ENCODE measurements around the gene MINDY2.
A peak's percentile ranks its signal among the peaks of the same experiment; 100 is the strongest.

The MINDY2 gene

GRCh38 chr15:58742022-58742813, 28.9 kb upstream of the MINDY2 start:
- Histone ChIP-seq H3K4me3 (ENCODE audit: insufficient read depth in 1 of 2, low read depth in 1 of 2, low read length in 2 of 2) (no peak overlapping the region), H3K18ac (ENCODE audit: low read depth in 1 of 2, low read length in 2 of 2) (no peak overlapping the region), H3K9ac (ENCODE audit: low read length) (no peak overlapping the region), H2BK12ac (ENCODE audit: low read length in 2 of 2) (no peak overlapping the region), H3K27me3 (ENCODE audit: control insufficient read depth in 1 of 2, insufficient read depth in 1 of 2, low read length in 2 of 2) (no peaks in the 10 kb centered on the region), H2AK5ac (ENCODE audit: low read length, severe bottlenecking) (no peak overlapping the region), H3K27ac (ENCODE audit: low read length, poor library complexity, severe bottlenecking) (peak overlapping the region; percentile 68), H3K14ac (ENCODE audit: low read length in 2 of 2) (no peak overlapping the region), H3K79me1 (replicated peaks; ENCODE audit: low read length, poor library complexity, severe bottlenecking) (no peaks in the 10 kb centered on the region), H2BK15ac (ENCODE audit: low read depth, poor library complexity, severe bottlenecking) (no peak overlapping the region), H4K91ac (ENCODE audit: low read length) (no peak overlapping the region), H3K23ac (ENCODE audit: low read length in 2 of 2) (no peak overlapping the region), H2AFZ (ENCODE audit: low read depth, low read length) (no peak overlapping the region), H3K36me3 (ENCODE audit: control insufficient read depth in 1 of 2, insufficient read depth in 2 of 2, low read depth in 1 of 2, low read length in 2 of 2) (no peaks in the 10 kb centered on the region), H3K4me1 (ENCODE audit: control insufficient read depth, insufficient read depth, low read depth, low read length) (peaks cover 9% of the 10 kb centered on the region), H4K8ac (ENCODE audit: low read length) (no peak overlapping the region), H3K4ac (ENCODE audit: low read depth in 1 of 2, low read length in 2 of 2) (no peak overlapping the region), H2BK120ac (ENCODE audit: low read depth, low read length) (no peak overlapping the region), H3K4me2 (ENCODE audit: low read length, poor library complexity, severe bottlenecking) (no peak overlapping the region), H2BK5ac (ENCODE audit: low read depth, low read length, poor library complexity, severe bottlenecking) (no peak overlapping the region), H3K9me3 (ENCODE audit: control insufficient read depth, low read length) (no peaks in the 10 kb centered on the region)
- 59% methylated on average over 7 of the region's 8 CpGs for WGBS
- DNase-seq: peak; percentile 79

GRCh38 chr15:58742819-58743502, 28.1 kb upstream of the MINDY2 start:
- Histone ChIP-seq H2BK12ac (ENCODE audit: low read length in 2 of 2) (no peak overlapping the region), H4K8ac (ENCODE audit: low read length) (no peak overlapping the region), H2BK5ac (ENCODE audit: low read depth, low read length, poor library complexity, severe bottlenecking) (no peak overlapping the region), H3K18ac (ENCODE audit: low read depth in 1 of 2, low read length in 2 of 2) (no peak overlapping the region), H3K23ac (ENCODE audit: low read length in 2 of 2) (no peak overlapping the region), H3K9ac (ENCODE audit: low read length) (no peak overlapping the region), H3K4me3 (ENCODE audit: insufficient read depth in 1 of 2, low read depth in 1 of 2, low read length in 2 of 2) (no peak overlapping the region), H3K4me1 (ENCODE audit: control insufficient read depth, insufficient read depth, low read depth, low read length) (peaks cover 9% of the 10 kb centered on the region), H3K79me1 (replicated peaks; ENCODE audit: low read length, poor library complexity, severe bottlenecking) (no peaks in the 10 kb centered on the region), H3K4ac (ENCODE audit: low read depth in 1 of 2, low read length in 2 of 2) (no peak overlapping the region), H3K27me3 (ENCODE audit: control insufficient read depth in 1 of 2, insufficient read depth in 1 of 2, low read length in 2 of 2) (no peaks in the 10 kb centered on the region), H3K36me3 (ENCODE audit: control insufficient read depth in 1 of 2, insufficient read depth in 2 of 2, low read depth in 1 of 2, low read length in 2 of 2) (no peaks in the 10 kb centered on the region), H2AFZ (ENCODE audit: low read depth, low read length) (no peak overlapping the region), H3K14ac (ENCODE audit: low read length in 2 of 2) (no peak overlapping the region), H2AK5ac (ENCODE audit: low read length, severe bottlenecking) (peak overlapping the region; percentile 23), H3K9me3 (ENCODE audit: control insufficient read depth, low read length) (no peaks in the 10 kb centered on the region), H3K27ac (ENCODE audit: low read length, poor library complexity, severe bottlenecking) (peak overlapping the region; percentile 68), H3K4me2 (ENCODE audit: low read length, poor library complexity, severe bottlenecking) (no peak overlapping the region), H4K91ac (ENCODE audit: low read length) (no peak overlapping the region), H2BK120ac (ENCODE audit: low read depth, low read length) (no peak overlapping the region), H2BK15ac (ENCODE audit: low read depth, poor library complexity, severe bottlenecking) (no peak overlapping the region)
- WGBS: 79% methylated on average over 5 of the region's 5 CpGs
- peak; percentile 30 for DNase-seq

- no peaks in the 10 kb centered on the region for H3K27me3 ChIP-seq (ENCODE audit: control insufficient read depth in 1 of 2, insufficient read depth in 1 of 2, low read length in 2 of 2)
- no peak overlapping the region for H3K4ac ChIP-seq (ENCODE audit: low read depth in 1 of 2, low read length in 2 of 2)
- peak overlapping the region; percentile 93 for H3K9ac ChIP-seq (ENCODE audit: low read length)
- 100% methylated on average over 1 of the region's 1 CpG for WGBS
- H2AK5ac ChIP-seq (ENCODE audit: low read length, severe bottlenecking): no peak overlapping the region
- no peak overlapping the region for H2AFZ ChIP-seq (ENCODE audit: low read depth, low read length)
- no peak overlapping the region for H3K14ac ChIP-seq (ENCODE audit: low read length in 2 of 2)
- no peak overlapping the region for H3K18ac ChIP-seq (ENCODE audit: low read depth in 1 of 2, low read length in 2 of 2)
- peaks cover 7% of the 10 kb centered on the region for H3K4me1 ChIP-seq (ENCODE audit: control insufficient read depth, insufficient read depth, low read depth, low read length)
- DNase-seq: no peak
- no peak overlapping the region for H2BK15ac ChIP-seq (ENCODE audit: low read depth, poor library complexity, severe bottlenecking)
- no peak overlapping the region for H4K91ac ChIP-seq (ENCODE audit: low read length)
- H3K4me3 ChIP-seq (ENCODE audit: insufficient read depth in 1 of 2, low read depth in 1 of 2, low read length in 2 of 2): peak overlapping the region in 1 of 2 experiments; percentile 86
- H2BK5ac ChIP-seq (ENCODE audit: low read depth, low read length, poor library complexity, severe bottlenecking): no peak overlapping the region
- H2BK12ac ChIP-seq (ENCODE audit: low read length in 2 of 2): no peak overlapping the region
- H3K27ac ChIP-seq (ENCODE audit: low read length, poor library complexity, severe bottlenecking): no peak overlapping the region
- H4K8ac ChIP-seq (ENCODE audit: low read length): no peak overlapping the region
- no peaks in the 10 kb centered on the region for H3K9me3 ChIP-seq (ENCODE audit: control insufficient read depth, low read length)
- H3K36me3 ChIP-seq (ENCODE audit: control insufficient read depth in 1 of 2, insufficient read depth in 2 of 2, low read depth in 1 of 2, low read length in 2 of 2): no peaks in the 10 kb centered on the region
- H3K23ac ChIP-seq (ENCODE audit: low read length in 2 of 2): no peak overlapping the region
- no peaks in the 10 kb centered on the region for H3K79me1 ChIP-seq (replicated peaks; ENCODE audit: low read length, poor library complexity, severe bottlenecking)
- H2BK120ac ChIP-seq (ENCODE audit: low read depth, low read length): no peak overlapping the region
- H3K4me2 ChIP-seq (ENCODE audit: low read length, poor library complexity, severe bottlenecking): peak overlapping the region; percentile 63
Measured at GRCh38 chr15:58746174-58746573, 24.9 kb upstream of the MINDY2 start.

Measured in mesenchymal stem cell (in vitro differentiated cells and primary cell).